ENCODE measurements around the gene ZKSCAN1.

DNA sequence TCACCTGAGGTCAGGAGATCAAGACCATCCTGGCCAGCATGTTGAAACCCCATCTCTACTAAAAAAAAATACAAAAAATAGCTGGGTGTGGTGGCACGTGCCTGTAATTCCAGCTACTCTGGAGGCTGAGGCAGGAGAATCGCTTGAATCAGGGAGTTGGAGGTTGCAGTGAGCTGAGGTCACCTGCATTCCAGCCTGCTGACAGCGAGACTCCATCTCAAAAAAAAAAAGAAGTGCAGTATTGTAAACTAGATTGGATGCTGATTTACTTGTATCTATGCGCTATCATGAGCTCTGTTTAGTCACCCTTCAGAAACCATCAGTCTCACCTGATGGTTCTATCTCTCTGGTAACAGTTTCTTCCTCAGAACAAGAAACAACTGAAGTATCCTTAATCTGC, 48.0 kb downstream of the ZKSCAN1 start:
- TF ChIP-seq, protein P1, sequence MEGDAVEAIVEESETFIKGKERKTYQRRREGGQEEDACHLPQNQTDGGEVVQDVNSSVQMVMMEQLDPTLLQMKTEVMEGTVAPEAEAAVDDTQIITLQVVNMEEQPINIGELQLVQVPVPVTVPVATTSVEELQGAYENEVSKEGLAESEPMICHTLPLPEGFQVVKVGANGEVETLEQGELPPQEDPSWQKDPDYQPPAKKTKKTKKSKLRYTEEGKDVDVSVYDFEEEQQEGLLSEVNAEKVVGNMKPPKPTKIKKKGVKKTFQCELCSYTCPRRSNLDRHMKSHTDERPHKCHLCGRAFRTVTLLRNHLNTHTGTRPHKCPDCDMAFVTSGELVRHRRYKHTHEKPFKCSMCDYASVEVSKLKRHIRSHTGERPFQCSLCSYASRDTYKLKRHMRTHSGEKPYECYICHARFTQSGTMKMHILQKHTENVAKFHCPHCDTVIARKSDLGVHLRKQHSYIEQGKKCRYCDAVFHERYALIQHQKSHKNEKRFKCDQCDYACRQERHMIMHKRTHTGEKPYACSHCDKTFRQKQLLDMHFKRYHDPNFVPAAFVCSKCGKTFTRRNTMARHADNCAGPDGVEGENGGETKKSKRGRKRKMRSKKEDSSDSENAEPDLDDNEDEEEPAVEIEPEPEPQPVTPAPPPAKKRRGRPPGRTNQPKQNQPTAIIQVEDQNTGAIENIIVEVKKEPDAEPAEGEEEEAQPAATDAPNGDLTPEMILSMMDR (conservative IDR thresholded peaks at IDR 0.05; ENCODE audit: low read depth, low read length), result no peak
- no peak for TF ChIP-seq EZH2 (IDR thresholded peaks at IDR 0.05; ENCODE audit: low read length, unreplicated experiment)

All from PC-3 (cell line).